ENCODE data around the gene RNGTT. TPM values are rescaled to one million over a fixed set of nuclear protein-coding genes. Genes with fewer than 3 reads are reported as not detected.

The RNGTT gene
- total RNA-seq, 2 experiments from 2014 or later: 11.6 to 12.4 TPM

DNA sequence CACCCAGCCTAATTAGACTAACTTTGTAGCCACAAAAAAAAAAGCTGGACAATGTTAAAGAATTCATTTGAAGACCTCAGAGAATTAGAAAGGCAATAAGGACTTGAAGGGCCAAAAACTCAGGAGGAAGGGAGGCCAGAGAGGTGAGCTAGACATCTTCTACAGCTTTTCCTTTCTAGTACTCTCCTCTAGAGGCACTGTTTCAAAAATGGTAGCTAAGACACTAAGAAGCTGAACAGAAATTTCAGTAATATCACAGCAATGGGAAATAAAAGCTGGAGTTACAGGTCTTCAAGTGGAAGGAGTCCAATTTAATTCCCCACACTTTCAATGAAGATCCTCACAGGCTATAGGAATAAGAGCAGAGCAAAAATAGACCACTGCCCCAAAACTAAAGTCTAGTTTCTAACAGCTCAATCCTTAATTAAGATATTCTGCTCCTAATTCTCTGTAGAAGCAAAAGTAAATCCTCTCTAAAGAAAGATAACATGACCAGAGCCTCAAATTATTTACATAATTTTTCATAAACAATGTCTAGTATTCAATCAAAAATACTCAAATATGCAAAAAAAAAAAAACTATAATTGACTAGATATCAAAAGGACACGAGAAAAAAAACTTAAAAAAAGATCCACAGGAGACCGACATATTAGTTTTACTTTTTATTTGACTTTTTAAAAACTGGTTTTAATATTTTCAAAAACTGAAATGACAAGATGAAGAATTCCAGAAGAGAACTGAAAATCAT, 63.7 kb downstream of the RNGTT start:
- Histone ChIP-seq H3K27me3 (ENCODE audit: control insufficient read depth in 1 of 2, insufficient read depth in 2 of 2, low read length in 2 of 2) (no peaks in the 10 kb centered on the region), H3K9me3 (ENCODE audit: control insufficient read depth in 1 of 2, insufficient read depth in 1 of 2, low read length in 2 of 2) (no peaks in the 10 kb centered on the region), H3K4me3 (ENCODE audit: low read length) (no peak overlapping the region), H3K4me1 (ENCODE audit: insufficient read depth, low read length) (no peaks in the 10 kb centered on the region), H3K27ac (ENCODE audit: low read depth in 1 of 2, low read length in 2 of 2) (no peak overlapping the region), H3K36me3 (ENCODE audit: insufficient read depth, low read length) (peaks cover 22% of the 10 kb centered on the region)
- H3K9me3 Mint-ChIP-seq: peaks cover 2% of the 10 kb centered on the region
- H3K27me3 Mint-ChIP-seq: no peaks in the 10 kb centered on the region
- no peak for ATAC-seq (ENCODE audit: poor library complexity)
- peaks cover 45% of the 10 kb centered on the region for H3K36me3 Mint-ChIP-seq (ENCODE audit: low read depth)
- ChIA-PET POLR2A (interaction anchor here (0.6 to 1.1 kb wide), 3 partner anchors 14 to 1361 kb away, joined by 3 to 4 read pairs (median 3); no protein-coding TSS in a partner anchor), CTCF (interaction anchor here (0.7 to 1.4 kb wide), 2 partner anchors 9 to 472 kb away, joined by 3 to 5 read pairs; no protein-coding TSS in a partner anchor)
- intact Hi-C loops (cut with DNase I, micrococcal nuclease): no loop called here
- no peak for DNase-seq
- no peaks in the 10 kb centered on the region for H3K4me1 Mint-ChIP-seq (ENCODE audit: low read depth)
- TF ChIP-seq, protein P1, sequence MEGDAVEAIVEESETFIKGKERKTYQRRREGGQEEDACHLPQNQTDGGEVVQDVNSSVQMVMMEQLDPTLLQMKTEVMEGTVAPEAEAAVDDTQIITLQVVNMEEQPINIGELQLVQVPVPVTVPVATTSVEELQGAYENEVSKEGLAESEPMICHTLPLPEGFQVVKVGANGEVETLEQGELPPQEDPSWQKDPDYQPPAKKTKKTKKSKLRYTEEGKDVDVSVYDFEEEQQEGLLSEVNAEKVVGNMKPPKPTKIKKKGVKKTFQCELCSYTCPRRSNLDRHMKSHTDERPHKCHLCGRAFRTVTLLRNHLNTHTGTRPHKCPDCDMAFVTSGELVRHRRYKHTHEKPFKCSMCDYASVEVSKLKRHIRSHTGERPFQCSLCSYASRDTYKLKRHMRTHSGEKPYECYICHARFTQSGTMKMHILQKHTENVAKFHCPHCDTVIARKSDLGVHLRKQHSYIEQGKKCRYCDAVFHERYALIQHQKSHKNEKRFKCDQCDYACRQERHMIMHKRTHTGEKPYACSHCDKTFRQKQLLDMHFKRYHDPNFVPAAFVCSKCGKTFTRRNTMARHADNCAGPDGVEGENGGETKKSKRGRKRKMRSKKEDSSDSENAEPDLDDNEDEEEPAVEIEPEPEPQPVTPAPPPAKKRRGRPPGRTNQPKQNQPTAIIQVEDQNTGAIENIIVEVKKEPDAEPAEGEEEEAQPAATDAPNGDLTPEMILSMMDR (IDR thresholded peaks at IDR 0.05): no peak
- H3K27ac Mint-ChIP-seq: no peak overlapping the region
- no peak overlapping the region for H3K4me3 Mint-ChIP-seq

DNA sequence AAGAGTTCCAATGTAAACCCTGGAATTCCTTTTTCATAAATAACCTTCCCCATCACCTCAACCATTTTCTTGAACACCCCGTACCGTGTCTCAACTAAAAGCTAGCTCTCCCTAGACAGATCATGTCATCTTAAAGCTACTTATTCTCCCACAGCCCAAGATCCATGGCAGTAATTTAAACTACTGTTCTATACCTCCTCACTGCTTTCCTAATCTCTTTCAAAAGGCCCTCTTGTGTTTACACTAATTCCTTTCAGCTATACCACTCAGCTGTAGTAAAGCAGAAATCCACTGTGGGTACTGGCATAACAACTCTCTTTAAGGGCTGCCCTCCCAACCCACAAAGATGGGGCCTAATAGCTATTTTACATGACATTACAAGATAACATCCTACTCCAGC, 67.5 kb downstream of the RNGTT start:
- no peaks in the 10 kb centered on the region for H3K27me3 Mint-ChIP-seq
- H3K27me3 ChIP-seq (ENCODE audit: control insufficient read depth in 1 of 2, insufficient read depth in 2 of 2, low read length in 2 of 2): no peaks in the 10 kb centered on the region

DNA sequence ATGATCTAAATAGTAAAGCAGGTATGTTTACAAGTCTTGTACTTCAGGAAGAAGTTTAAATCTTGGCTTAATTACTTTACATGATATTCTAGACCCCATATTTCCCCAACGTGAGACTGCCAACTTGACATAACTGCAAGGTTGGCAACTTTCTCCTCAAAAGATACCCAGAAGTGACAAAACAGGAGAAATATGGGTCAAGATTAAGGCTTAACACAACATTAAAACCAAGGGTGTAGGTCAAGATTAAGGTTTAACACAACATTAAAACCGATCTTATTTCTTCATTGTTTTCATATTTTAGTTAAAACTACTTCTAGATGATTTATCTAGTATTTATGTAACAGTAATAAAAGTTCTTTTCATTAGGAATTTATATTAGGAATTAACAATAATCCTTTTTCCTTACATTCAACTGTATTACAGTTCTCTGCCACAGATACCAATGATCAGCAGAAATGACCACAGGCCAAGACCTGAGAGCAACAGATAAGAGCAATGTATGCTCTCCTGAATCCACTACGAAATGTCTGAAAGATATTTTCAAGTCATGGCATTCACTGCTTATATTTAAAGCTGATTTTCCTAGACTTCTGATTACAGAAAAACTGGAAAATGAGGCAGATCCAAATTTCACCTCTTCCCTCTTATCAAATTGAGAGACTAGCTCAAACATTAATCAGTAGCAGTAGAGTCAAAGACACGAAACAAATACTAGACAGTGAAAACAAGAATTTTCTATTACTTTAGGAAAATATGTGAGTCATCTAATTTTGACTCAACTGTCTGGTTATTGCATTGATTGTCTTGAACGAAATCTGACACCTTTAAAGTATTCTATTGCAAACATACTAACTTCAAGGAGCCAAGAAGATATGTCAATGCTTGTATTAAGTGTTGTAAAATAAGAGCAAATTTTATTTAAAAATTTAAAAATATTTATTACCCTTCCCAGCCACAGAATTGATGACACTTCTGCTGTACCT, 72.3 kb downstream of the RNGTT start:
- TF ChIP-seq, protein P1 (IDR thresholded peaks at IDR 0.05): no peak
- H3K27me3 Mint-ChIP-seq: no peaks in the 10 kb centered on the region
- H3K27me3 ChIP-seq (ENCODE audit: control insufficient read depth in 1 of 2, insufficient read depth in 2 of 2, low read length in 2 of 2): no peaks in the 10 kb centered on the region
- POLR2A ChIA-PET: no interaction called here
- CTCF ChIA-PET: interaction anchor here (0.8 kb wide), 1 partner anchor 9 kb away, joined by 3 read pairs; no protein-coding TSS in a partner anchor
- no peaks in the 10 kb centered on the region for H3K9me3 ChIP-seq (ENCODE audit: control insufficient read depth in 1 of 2, insufficient read depth in 1 of 2, low read length in 2 of 2)
- no peak overlapping the region for H3K27ac ChIP-seq (ENCODE audit: low read depth in 1 of 2, low read length in 2 of 2)
- H3K4me1 Mint-ChIP-seq (ENCODE audit: low read depth): no peaks in the 10 kb centered on the region
- no peaks in the 10 kb centered on the region for H3K4me1 ChIP-seq (ENCODE audit: insufficient read depth, low read length)
- peaks cover 32% of the 10 kb centered on the region for H3K36me3 ChIP-seq (ENCODE audit: insufficient read depth, low read length)
- no peak overlapping the region for H3K4me3 ChIP-seq (ENCODE audit: low read length)
- intact Hi-C loops (cut with DNase I, micrococcal nuclease): no loop called here
- DNase-seq (no peak), ATAC-seq (ENCODE audit: poor library complexity) (no peak)
- H3K36me3 Mint-ChIP-seq (ENCODE audit: low read depth): peaks cover 61% of the 10 kb centered on the region
- no peaks in the 10 kb centered on the region for H3K9me3 Mint-ChIP-seq
- no peak overlapping the region for H3K27ac Mint-ChIP-seq
- H3K4me3 Mint-ChIP-seq: no peak overlapping the region

More for the DNA sequence above, 67.5 kb downstream of the RNGTT start:
- no peak overlapping the region for H3K27ac Mint-ChIP-seq
- H3K36me3 Mint-ChIP-seq (ENCODE audit: low read depth): peaks cover 34% of the 10 kb centered on the region
- Histone ChIP-seq H3K27ac (ENCODE audit: low read depth in 1 of 2, low read length in 2 of 2) (no peak overlapping the region), H3K9me3 (ENCODE audit: control insufficient read depth in 1 of 2, insufficient read depth in 1 of 2, low read length in 2 of 2) (no peaks in the 10 kb centered on the region), H3K4me3 (ENCODE audit: low read length) (no peak overlapping the region), H3K36me3 (ENCODE audit: insufficient read depth, low read length) (peaks cover 4% of the 10 kb centered on the region), H3K4me1 (ENCODE audit: insufficient read depth, low read length) (no peaks in the 10 kb centered on the region)
- ATAC-seq (ENCODE audit: poor library complexity): no peak
- H3K9me3 Mint-ChIP-seq: no peaks in the 10 kb centered on the region
- ChIA-PET CTCF (no interaction called here), POLR2A (interaction anchor here (0.6 kb wide), 1 partner anchor 9 kb away, joined by 3 read pairs; no protein-coding TSS in a partner anchor)
- no peaks in the 10 kb centered on the region for H3K4me1 Mint-ChIP-seq (ENCODE audit: low read depth)
- intact Hi-C loops (cut with DNase I, micrococcal nuclease): no loop called here
- H3K4me3 Mint-ChIP-seq: no peak overlapping the region
- TF ChIP-seq, protein P1 (IDR thresholded peaks at IDR 0.05): no peak
- no peak for DNase-seq

All from CD4-positive, alpha-beta T cell (primary cell).